ENCODE data around the gene ZNF567.
"Not testable (repeated sequence)": the region's sequence is repeated elsewhere in the genome, so short reads cannot be mapped to it uniquely, and the experiment has no call there.

The ZNF567 gene

GRCh38 chr19:36719687-36720556 lies 32.5 kb downstream of the ZNF567 start:
- DNase-seq (ENCODE audit: low spot score) (no peak), ATAC-seq (ENCODE audit: low read depth) (no peak)
- no peak overlapping the region for H3K4me3 ChIP-seq (ENCODE audit: severe bottlenecking)
- no peak for TF ChIP-seq CTCF (IDR thresholded peaks at IDR 0.05; ENCODE audit: poor library complexity, severe bottlenecking)
- peaks cover 67% of the 10 kb centered on the region for H3K36me3 ChIP-seq (ENCODE audit: low read depth)
- H3K9me3 ChIP-seq (ENCODE audit: severe bottlenecking), result peaks cover 61% of the 10 kb centered on the region
- no peak overlapping the region for H3K27ac ChIP-seq (ENCODE audit: poor library complexity, severe bottlenecking)
- H3K27me3 ChIP-seq (ENCODE audit: insufficient read depth, poor library complexity, severe bottlenecking), result no peaks in the 10 kb centered on the region
- H3K4me1 ChIP-seq (ENCODE audit: insufficient read depth, poor library complexity, severe bottlenecking), result no peaks in the 10 kb centered on the region

- DNase-seq (ENCODE audit: low spot score); H3K36me3 ChIP-seq (ENCODE audit: low read depth); H3K27me3 ChIP-seq (ENCODE audit: insufficient read depth, poor library complexity, severe bottlenecking); H3K4me1 ChIP-seq (ENCODE audit: insufficient read depth, poor library complexity, severe bottlenecking); ATAC-seq (ENCODE audit: low read depth); H3K4me3 ChIP-seq (ENCODE audit: severe bottlenecking); H3K27ac ChIP-seq (ENCODE audit: poor library complexity, severe bottlenecking): not testable (repeated sequence)
- H3K9me3 ChIP-seq (ENCODE audit: severe bottlenecking), result peaks cover 29% of the 10 kb centered on the region
Measured at GRCh38 chr19:36736166-36736565, 48.8 kb downstream of the ZNF567 start.

GRCh38 chr19:36745870-36746269 lies 58.5 kb downstream of the ZNF567 start:
- ATAC-seq (ENCODE audit: low read depth) (no peak), DNase-seq (ENCODE audit: low spot score) (no peak)
- no peak for TF ChIP-seq CTCF (IDR thresholded peaks at IDR 0.05; ENCODE audit: poor library complexity, severe bottlenecking)
- Histone ChIP-seq H3K4me3 (ENCODE audit: severe bottlenecking) (no peak overlapping the region), H3K27me3 (ENCODE audit: insufficient read depth, poor library complexity, severe bottlenecking) (no peaks in the 10 kb centered on the region), H3K36me3 (ENCODE audit: low read depth) (peaks cover 45% of the 10 kb centered on the region), H3K27ac (ENCODE audit: poor library complexity, severe bottlenecking) (no peak overlapping the region), H3K9me3 (ENCODE audit: severe bottlenecking) (peaks cover 47% of the 10 kb centered on the region), H3K4me1 (ENCODE audit: insufficient read depth, poor library complexity, severe bottlenecking) (no peaks in the 10 kb centered on the region)

- no peak for TF ChIP-seq CTCF (IDR thresholded peaks at IDR 0.05; ENCODE audit: poor library complexity, severe bottlenecking)
- H3K4me1 ChIP-seq (ENCODE audit: insufficient read depth, poor library complexity, severe bottlenecking), result no peaks in the 10 kb centered on the region
- ATAC-seq (ENCODE audit: low read depth) (no peak), DNase-seq (ENCODE audit: low spot score) (no peak)
- no peaks in the 10 kb centered on the region for H3K27me3 ChIP-seq (ENCODE audit: insufficient read depth, poor library complexity, severe bottlenecking)
- no peak overlapping the region for H3K4me3 ChIP-seq (ENCODE audit: severe bottlenecking)
- H3K27ac ChIP-seq (ENCODE audit: poor library complexity, severe bottlenecking), result no peak overlapping the region
- peaks cover 58% of the 10 kb centered on the region for H3K36me3 ChIP-seq (ENCODE audit: low read depth)
- peaks cover 47% of the 10 kb centered on the region for H3K9me3 ChIP-seq (ENCODE audit: severe bottlenecking)
Measured at GRCh38 chr19:36747750-36748149, 60.3 kb downstream of the ZNF567 start.

- ATAC-seq (ENCODE audit: low read depth), result no peak
- no peak overlapping the region for H3K27ac ChIP-seq (ENCODE audit: poor library complexity, severe bottlenecking)
- no peaks in the 10 kb centered on the region for H3K27me3 ChIP-seq (ENCODE audit: insufficient read depth, poor library complexity, severe bottlenecking)
- H3K4me3 ChIP-seq (ENCODE audit: severe bottlenecking), result no peak overlapping the region
- TF ChIP-seq CTCF (IDR thresholded peaks at IDR 0.05; ENCODE audit: poor library complexity, severe bottlenecking), result no peak
- no peaks in the 10 kb centered on the region for H3K4me1 ChIP-seq (ENCODE audit: insufficient read depth, poor library complexity, severe bottlenecking)
- H3K9me3 ChIP-seq (ENCODE audit: severe bottlenecking), result peaks cover 48% of the 10 kb centered on the region
- DNase-seq (ENCODE audit: low spot score), result no peak
- peaks cover 60% of the 10 kb centered on the region for H3K36me3 ChIP-seq (ENCODE audit: low read depth)
Measured at GRCh38 chr19:36748431-36749275, 61.2 kb downstream of the ZNF567 start.

- not testable (repeated sequence) for H3K27me3 ChIP-seq (ENCODE audit: insufficient read depth, poor library complexity, severe bottlenecking); ATAC-seq (ENCODE audit: low read depth); H3K4me1 ChIP-seq (ENCODE audit: insufficient read depth, poor library complexity, severe bottlenecking); H3K4me3 ChIP-seq (ENCODE audit: severe bottlenecking); H3K27ac ChIP-seq (ENCODE audit: poor library complexity, severe bottlenecking); DNase-seq (ENCODE audit: low spot score)
- H3K9me3 ChIP-seq (ENCODE audit: severe bottlenecking), result peaks cover 45% of the 10 kb centered on the region
- H3K36me3 ChIP-seq (ENCODE audit: low read depth), result peaks cover 65% of the 10 kb centered on the region
Measured at GRCh38 chr19:36749613-36750012, 62.2 kb downstream of the ZNF567 start.
